HG03378 (cell line): ENCODE measurements around the gene MFSD12.
"Not testable (repeated sequence)": the region's sequence is repeated elsewhere in the genome, so short reads cannot be mapped to it uniquely, and the experiment has no call there.

Experiments used
- ATAC-seq: cut with Tn5 transposase; IDR thresholded peaks from one replicate; pipeline ENCODE4 v1.9.1; 2021; ENCODE audit warnings: mild to moderate bottlenecking, moderate library complexity; ENCODE audit not compliant: unreplicated experiment

MFSD12 gene

DNA sequence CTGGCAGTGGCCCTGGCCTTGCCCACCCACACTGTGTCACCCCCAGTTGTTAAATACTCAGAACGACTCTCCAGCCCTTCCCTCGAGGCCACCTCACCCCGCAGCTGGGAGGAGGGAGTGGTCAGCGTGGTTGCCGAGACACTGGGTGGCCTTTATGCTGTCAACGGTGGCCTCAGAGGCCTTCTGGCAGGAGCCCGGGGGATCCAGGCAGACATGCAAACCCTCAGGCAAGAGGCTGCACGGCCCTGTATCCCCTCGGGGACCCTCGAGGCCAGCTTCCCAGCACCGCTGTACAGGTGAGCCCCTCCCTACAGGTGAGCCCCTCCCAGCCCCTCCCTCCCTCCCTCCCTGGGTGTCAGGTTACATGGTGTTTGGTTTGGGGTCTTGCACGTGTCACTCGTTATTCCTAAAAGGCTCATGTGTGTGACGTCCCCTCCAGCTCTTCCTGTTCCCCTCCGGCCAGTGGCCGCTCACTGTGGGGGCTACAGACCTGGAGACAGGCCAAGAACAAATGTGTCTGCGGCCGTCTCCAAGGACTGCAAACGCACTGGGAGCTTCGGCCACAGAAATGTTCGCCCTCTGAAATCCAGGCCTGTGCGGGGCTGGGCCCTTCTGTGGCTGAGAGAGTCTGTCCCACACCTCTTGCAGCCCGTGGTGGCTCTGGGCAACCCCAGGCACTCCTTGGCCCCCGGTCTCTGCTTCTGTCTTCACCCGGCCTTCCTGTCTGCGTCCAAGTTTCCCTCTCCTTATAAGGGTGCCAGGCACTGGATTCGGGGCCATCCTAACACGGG lies 18.2 kb downstream of the MFSD12 start, which contains the start of gene TEKTIP1:
TSS of gene TEKTIP1 (plus strand) at position 210 of the 791 bp plus-strand sequence. CDS start at position 214, 4 bp downstream.
- no peak for ATAC-seq

GRCh38 chr19:3538258-3538929 lies 19.0 kb downstream of the MFSD12 start:
- ATAC-seq, result no peak

- ATAC-seq, result no peak
Observed at GRCh38 chr19:3537438-3538240, 19.7 kb downstream of the MFSD12 start.

DNA sequence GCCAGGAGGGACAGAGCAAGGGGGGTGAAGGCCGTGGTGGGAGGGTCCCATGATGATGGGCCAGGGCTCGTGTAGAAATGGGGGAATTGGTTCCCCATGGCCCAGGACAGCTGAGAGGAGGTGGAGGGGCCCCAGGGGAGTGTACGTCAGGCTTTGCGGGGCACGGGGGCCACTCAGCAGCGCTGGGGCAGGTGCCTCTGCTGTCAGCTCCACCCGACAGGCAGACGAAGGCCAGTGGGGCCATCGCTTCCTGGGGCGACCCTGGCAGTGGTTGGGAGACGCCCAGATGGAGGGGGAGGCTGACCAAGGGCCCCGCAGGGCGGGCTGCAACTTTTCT lies 20.3 kb downstream of the MFSD12 start:
- no peak for ATAC-seq

DNA sequence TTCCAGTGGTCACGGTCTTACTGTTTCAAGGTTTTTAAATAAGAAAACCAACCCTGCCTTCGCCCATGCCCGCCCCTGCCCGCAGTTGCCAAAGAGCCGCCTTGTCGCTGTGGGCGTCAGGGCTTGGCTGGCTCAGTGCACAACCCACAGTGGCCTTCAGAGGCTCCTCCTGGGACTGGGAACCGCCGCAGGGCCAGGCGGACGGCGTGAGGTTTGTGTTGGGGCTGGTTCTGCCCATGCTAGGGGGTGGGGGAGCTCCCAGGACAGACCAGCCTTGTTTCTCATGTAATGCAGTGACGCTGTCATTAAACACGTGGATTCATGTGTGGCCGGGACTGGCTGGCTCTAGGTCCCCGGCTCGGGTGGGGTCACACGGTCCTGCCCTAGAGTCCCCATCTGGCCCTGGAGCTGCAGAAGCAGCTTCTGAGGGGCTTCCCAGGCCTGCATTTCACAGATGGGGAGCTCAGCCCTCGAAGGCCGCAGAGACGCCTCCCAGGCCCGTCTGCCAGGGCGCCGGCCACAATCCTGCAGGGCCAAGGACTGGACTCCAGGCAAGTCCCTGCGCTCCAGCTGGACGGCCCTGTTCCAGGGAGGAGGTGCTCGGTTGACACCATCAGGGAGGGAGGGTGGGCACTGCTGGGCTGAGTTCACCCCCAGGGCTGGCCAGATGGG lies 20.8 kb downstream of the MFSD12 start:
- ATAC-seq, result no peak

- ATAC-seq, result no peak
Observed at GRCh38 chr19:3535981-3536380, 21.4 kb downstream of the MFSD12 start.

DNA sequence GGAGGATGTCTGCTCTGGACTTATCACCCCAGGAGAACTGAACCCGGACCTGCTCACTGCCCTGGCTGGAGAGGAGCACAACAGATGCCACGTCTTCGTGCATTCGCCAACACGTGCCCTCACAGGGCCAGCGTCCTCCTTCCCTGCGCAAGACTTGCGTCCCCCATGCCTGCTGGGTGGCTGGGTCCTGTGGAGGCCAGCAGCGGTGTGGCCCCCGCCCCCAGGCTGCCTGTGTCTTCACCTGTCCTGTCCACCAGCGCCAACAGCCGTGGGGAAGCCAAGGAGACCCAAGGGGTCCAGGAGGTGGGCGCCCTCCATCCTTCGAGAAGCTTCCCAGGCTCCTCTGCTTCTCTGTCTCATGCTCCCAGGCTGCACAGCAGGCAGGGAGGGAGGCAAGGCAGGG lies 21.8 kb downstream of the MFSD12 start:
- no peak for ATAC-seq

DNA sequence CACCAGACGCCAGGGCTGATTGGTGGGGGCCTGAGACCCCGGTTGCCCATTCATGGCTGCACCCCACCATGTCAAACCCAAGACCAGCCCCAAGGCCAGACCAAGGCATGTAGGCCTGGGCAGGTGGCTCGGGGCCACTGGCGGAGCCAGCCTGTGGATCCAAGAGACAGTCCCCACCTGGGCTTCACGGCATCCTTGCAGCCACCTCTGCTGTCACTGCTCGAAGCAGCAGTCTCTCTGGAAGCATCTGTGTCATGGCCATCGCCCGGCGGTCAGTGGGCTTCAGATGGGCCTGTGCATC lies 22.2 kb downstream of the MFSD12 start:
- no peak for ATAC-seq

DNA sequence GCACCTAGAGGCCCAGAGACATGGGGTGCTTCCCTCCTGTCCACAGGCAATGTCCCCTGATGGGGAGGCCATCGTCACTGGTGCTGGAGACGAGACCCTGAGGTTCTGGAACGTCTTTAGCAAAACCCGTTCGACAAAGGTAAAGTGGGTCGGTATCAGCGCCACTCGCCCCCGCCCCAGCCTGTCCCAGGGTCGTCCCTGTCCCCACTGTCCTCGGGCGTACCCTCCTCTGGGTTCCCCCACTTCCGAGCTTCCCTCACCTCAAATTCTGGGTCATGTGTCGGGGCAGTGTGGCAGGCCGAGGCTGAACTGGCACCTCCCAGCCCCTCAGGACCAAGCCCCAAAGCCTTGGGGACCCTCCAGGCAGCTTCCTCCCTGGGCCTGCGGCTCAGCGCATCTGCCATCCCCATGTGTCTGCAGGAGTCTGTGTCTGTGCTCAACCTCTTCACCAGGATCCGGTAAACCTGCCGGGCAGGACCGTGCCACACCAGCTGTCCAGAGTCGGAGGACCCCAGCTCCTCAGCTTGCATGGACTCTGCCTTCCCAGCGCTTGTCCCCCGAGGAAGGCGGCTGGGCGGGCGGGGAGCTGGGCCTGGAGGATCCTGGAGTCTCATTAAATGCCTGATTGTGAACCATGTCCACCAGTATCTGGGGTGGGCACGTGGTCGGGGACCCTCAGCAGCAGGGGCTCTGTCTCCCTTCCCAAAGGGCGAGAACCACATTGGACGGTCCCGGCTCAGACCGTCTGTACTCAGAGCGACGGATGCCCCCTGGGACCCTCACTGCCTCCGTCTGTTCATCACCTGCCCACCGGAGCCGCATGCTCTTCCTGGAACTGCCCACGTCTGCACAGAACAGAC lies 22.8 kb downstream of the MFSD12 start:
- ATAC-seq, result no peak

GRCh38 chr19:3533563-3534216 lies 23.7 kb downstream of the MFSD12 start:
- ATAC-seq, result no peak

- ATAC-seq, result no peak
Observed at GRCh38 chr19:3533033-3533432, 24.4 kb downstream of the MFSD12 start.

DNA sequence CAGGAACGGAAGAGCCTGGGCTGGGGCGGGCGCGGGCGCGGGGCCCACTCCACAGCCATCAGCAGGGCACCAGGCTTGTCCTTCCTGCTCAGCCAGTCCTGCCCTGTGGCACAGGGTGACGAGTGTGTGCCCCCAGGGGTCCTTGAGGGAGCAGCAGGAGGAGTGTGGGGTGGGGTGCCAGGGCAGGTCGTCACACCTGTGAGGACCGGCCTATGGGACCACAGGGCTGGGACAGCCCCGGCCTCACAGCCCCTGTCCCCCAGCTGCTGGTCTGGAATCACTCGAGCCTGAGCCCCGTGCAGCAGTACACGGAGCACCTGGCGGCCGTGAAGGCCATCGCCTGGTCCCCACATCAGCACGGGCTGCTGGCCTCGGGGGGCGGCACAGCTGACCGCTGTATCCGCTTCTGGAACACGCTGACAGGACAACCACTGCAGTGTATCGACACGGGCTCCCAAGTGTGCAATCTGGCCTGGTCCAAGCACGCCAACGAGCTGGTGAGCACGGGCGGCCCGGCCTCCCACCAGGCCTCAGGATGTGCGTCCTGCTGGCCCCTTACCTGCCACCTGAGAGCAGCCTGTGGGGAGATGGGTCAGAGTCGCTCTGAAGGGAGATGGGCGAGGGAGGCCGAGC lies 25.1 kb downstream of the MFSD12 start:
- no peak for ATAC-seq

- no peak for ATAC-seq
Observed at GRCh38 chr19:3531716-3532115, 25.7 kb downstream of the MFSD12 start.

DNA sequence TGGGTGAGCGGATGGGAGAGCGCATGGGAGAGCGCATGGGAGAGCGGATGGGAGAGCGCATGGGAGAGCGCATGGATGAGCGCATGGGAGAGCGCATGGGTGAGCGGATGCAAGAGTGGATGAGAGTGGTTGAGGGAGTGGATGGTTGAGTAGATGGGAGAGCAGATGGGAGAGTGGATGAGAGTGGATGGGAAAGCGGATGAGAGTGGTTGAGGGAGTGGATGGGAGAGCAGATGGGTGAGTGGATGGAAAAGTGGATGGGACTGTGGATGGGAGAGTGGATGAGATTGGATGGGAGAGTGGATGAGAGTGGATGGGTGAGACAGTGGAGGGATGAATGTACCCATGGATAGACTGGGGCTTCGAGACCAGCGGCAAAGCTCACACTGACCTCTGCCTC lies 27.0 kb downstream of the MFSD12 start:
- no peak for ATAC-seq

DNA sequence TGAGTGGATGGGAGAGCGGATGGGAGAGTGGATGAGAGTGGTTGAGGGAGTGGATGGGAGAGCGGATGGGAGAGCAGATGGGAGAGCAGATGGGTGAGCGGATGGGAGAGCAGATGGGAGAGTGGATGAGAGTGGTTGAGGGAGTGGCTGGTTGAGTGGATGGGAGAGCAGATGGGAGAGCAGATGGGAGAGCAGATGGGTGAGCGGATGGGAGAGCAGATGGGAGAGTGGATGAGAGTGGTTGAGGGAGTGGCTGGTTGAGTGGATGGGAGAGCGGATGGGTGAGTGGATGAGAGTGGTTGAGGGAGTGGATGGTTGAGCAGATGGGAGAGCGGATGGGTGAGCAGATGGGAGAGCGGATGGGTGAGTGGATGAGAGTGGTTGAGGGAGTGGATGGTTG lies 28.1 kb downstream of the MFSD12 start:
- not testable (repeated sequence) for ATAC-seq

GRCh38 chr19:3528539-3529211 lies 28.7 kb downstream of the MFSD12 start:
- ATAC-seq, result no peak

DNA sequence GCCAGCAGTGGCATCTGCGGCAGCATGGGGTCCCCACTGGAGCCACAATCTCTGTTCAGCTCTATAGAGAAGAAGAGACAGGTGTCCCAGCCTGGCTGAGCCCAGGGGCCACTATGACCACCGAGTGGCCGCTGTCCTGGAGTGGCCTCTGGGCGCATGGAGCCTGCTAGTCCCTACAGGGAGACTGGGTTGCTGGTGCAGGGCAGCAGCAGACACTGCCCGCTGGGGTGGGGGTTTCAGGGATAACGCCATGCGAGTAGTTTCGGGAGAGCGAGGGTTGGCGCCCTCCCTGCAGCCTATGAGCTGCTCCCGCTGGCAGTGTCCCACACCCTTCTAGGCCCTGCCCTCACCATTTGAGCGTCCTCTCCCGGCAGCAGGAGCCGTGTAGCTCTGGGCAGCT lies 29.3 kb downstream of the MFSD12 start:
- ATAC-seq, result no peak

GRCh38 chr19:3527238-3527910 lies 30.0 kb downstream of the MFSD12 start:
- no peak for ATAC-seq
